Neural crest cell (in vitro differentiated cells): ENCODE results near the gene CD248. TPM values are rescaled to one million over a fixed set of nuclear protein-coding genes. Genes with fewer than 3 reads are reported as not detected.
A peak's percentile ranks its signal among the peaks of the same experiment; 100 is the strongest.
"Not testable (repeated sequence)": the region's sequence is repeated elsewhere in the genome, so short reads cannot be mapped to it uniquely, and the experiment has no call there.

Experiments
- DNase-seq: peaks from one replicate; pipeline ENCODE4 v3.0.0; 2021; ENCODE audit warnings: low read depth, mixed read lengths, low spot score
- H3K27ac Mint-ChIP-seq: one replicate; pipeline ENCODE4 v1.8.0; 2021; ENCODE audit warnings: mild to moderate bottlenecking, mixed read lengths; ENCODE audit not compliant: unreplicated experiment
- H3K27me3 Mint-ChIP-seq: 2 replicates; pipeline ENCODE4 v1.8.0; 2021; ENCODE audit warnings: low read depth, mild to moderate bottlenecking, mixed read lengths
- H3K36me3 Mint-ChIP-seq: 2 replicates; pipeline ENCODE4 v1.8.0; 2021; ENCODE audit warnings: low read depth, mild to moderate bottlenecking, mixed read lengths
- H3K4me1 Mint-ChIP-seq: 2 replicates; pipeline ENCODE4 v1.8.0; 2021; ENCODE audit warnings: mixed read lengths
- H3K4me3 Mint-ChIP-seq: one replicate; pipeline ENCODE4 v1.8.0; 2021; ENCODE audit warnings: mild to moderate bottlenecking, mixed read lengths
- H3K9me3 Mint-ChIP-seq: 2 replicates; pipeline ENCODE4 v1.8.0; 2021; ENCODE audit warnings: mixed read lengths
- CTCF ChIP-seq: fragments of 200-600 bp; sonication (generic); conservative IDR thresholded peaks from 2 replicates; pipeline ENCODE4 v1.5.0; 2021; ENCODE audit warnings: antibody characterized with exemption, mild to moderate bottlenecking
- total RNA-seq: library from RNA; stranded (reverse); gene quantifications from 2 replicates; pipeline ENCODE4 v1.2.1, GENCODE V29; 2021

Gene CD248
- total RNA-seq, 1 donor from 2014 or later = 4.2 TPM

- no peaks in the 10 kb centered on the region for H3K9me3 Mint-ChIP-seq
- DNase-seq = no peak
- TF ChIP-seq CTCF = no peak
- H3K36me3 Mint-ChIP-seq = no peaks in the 10 kb centered on the region
- peak overlapping the region; percentile 90 for H3K4me3 Mint-ChIP-seq
- H3K27ac Mint-ChIP-seq = peak overlapping the region; percentile 88
- H3K27me3 Mint-ChIP-seq = peaks cover 20% of the 10 kb centered on the region
- H3K4me1 Mint-ChIP-seq = peaks cover 46% of the 10 kb centered on the region
Measured at GRCh38 chr11:66279092-66279734, 37.6 kb downstream of the CD248 start.

GRCh38 chr11:66278363-66279091, 38.3 kb downstream of the CD248 start:
- Mint-ChIP-seq H3K27me3 (peaks cover 20% of the 10 kb centered on the region), H3K4me3 (peak overlapping the region; percentile 90), H3K4me1 (peaks cover 46% of the 10 kb centered on the region), H3K9me3 (no peaks in the 10 kb centered on the region), H3K27ac (peak overlapping the region; percentile 19), H3K36me3 (no peaks in the 10 kb centered on the region)
- no peak for TF ChIP-seq CTCF
- no peak for DNase-seq

GRCh38 chr11:66277471-66278362, 39.1 kb downstream of the CD248 start, which contains the start of gene CNIH2:
Gene CNIH2, plus strand, starts transcription at chr11:66278175. Its CDS starts 282 bp downstream, at chr11:66278457.
- Mint-ChIP-seq H3K27me3 (peaks cover 20% of the 10 kb centered on the region), H3K4me3 (peak within 1 kb of the TSS; percentile 90), H3K36me3 (peaks cover 2% of the 10 kb centered on the region), H3K9me3 (no peaks in the 10 kb centered on the region), H3K4me1 (peaks cover 40% of the 10 kb centered on the region), H3K27ac (peak within 1 kb of the TSS; percentile 19)
- peak; percentile 48 for DNase-seq
- TF ChIP-seq CTCF = no peak

- Mint-ChIP-seq H3K27me3 (peaks cover 20% of the 10 kb centered on the region), H3K4me3 (peak overlapping the region; percentile 66), H3K4me1 (peaks cover 33% of the 10 kb centered on the region), H3K27ac (peak overlapping the region; percentile 12)
- H3K36me3 Mint-ChIP-seq, H3K9me3 Mint-ChIP-seq, DNase-seq: not testable (repeated sequence)
Measured at GRCh38 chr11:66277064-66277463, 39.8 kb downstream of the CD248 start.

GRCh38 chr11:66276619-66277018, 40.2 kb downstream of the CD248 start:
- H3K4me3 Mint-ChIP-seq = peak overlapping the region; percentile 66
- not testable (repeated sequence) for H3K9me3 Mint-ChIP-seq, H3K36me3 Mint-ChIP-seq, H3K27ac Mint-ChIP-seq, DNase-seq
- peaks cover 29% of the 10 kb centered on the region for H3K4me1 Mint-ChIP-seq
- H3K27me3 Mint-ChIP-seq = peaks cover 20% of the 10 kb centered on the region

GRCh38 chr11:66275984-66276612, 40.7 kb downstream of the CD248 start:
- TF ChIP-seq CTCF = no peak
- DNase-seq = no peak
- Mint-ChIP-seq H3K36me3 (peaks cover 2% of the 10 kb centered on the region), H3K4me3 (peak overlapping the region; percentile 66), H3K4me1 (peaks cover 23% of the 10 kb centered on the region), H3K27ac (no peak overlapping the region), H3K27me3 (peaks cover 15% of the 10 kb centered on the region), H3K9me3 (no peaks in the 10 kb centered on the region)
